ENCODE measurements around the gene S1PR2. TPM values are rescaled to one million over a fixed set of nuclear protein-coding genes. Genes with fewer than 3 reads are reported as not detected.

The S1PR2 gene
- total RNA-seq, 1 donor: 44.6 TPM

GRCh38 chr19:10191347-10191746, 39.8 kb downstream of the S1PR2 start:
- TF ChIP-seq CTCF (IDR thresholded peaks at IDR 0.05; ENCODE audit: insufficient read depth, low read length): no peak
- peak; percentile 99 for DNase-seq (ENCODE audit: low read depth)
- H3K4me3 ChIP-seq (ENCODE audit: low read depth, low read length): no peak overlapping the region

- no peak for TF ChIP-seq CTCF (IDR thresholded peaks at IDR 0.05; ENCODE audit: insufficient read depth, low read length)
- no peak overlapping the region for H3K4me3 ChIP-seq (ENCODE audit: low read depth, low read length)
- DNase-seq (ENCODE audit: low read depth): peak; percentile 11
Measured at GRCh38 chr19:10190026-10190425, 41.1 kb downstream of the S1PR2 start.

GRCh38 chr19:10189616-10190015, 41.5 kb downstream of the S1PR2 start:
- no peak for DNase-seq (ENCODE audit: low read depth)
- no peak overlapping the region for H3K4me3 ChIP-seq (ENCODE audit: low read depth, low read length)
- no peak for TF ChIP-seq CTCF (IDR thresholded peaks at IDR 0.05; ENCODE audit: insufficient read depth, low read length)

GRCh38 chr19:10187315-10187714, 43.8 kb downstream of the S1PR2 start:
- no peak overlapping the region for H3K4me3 ChIP-seq (ENCODE audit: low read depth, low read length)
- DNase-seq (ENCODE audit: low read depth): no peak
- TF ChIP-seq CTCF (IDR thresholded peaks at IDR 0.05; ENCODE audit: insufficient read depth, low read length): no peak

- TF ChIP-seq CTCF (IDR thresholded peaks at IDR 0.05; ENCODE audit: insufficient read depth, low read length): no peak
- no peak for DNase-seq (ENCODE audit: low read depth)
- H3K4me3 ChIP-seq (ENCODE audit: low read depth, low read length): no peak overlapping the region
Measured at GRCh38 chr19:10184636-10185035, 46.5 kb downstream of the S1PR2 start.

- no peak for TF ChIP-seq CTCF (IDR thresholded peaks at IDR 0.05; ENCODE audit: insufficient read depth, low read length)
Measured at GRCh38 chr19:10183926-10184325, 47.2 kb downstream of the S1PR2 start.

GRCh38 chr19:10182847-10183246, 48.3 kb downstream of the S1PR2 start:
- TF ChIP-seq CTCF (IDR thresholded peaks at IDR 0.05; ENCODE audit: insufficient read depth, low read length): no peak
- DNase-seq (ENCODE audit: low read depth): no peak
- no peak overlapping the region for H3K4me3 ChIP-seq (ENCODE audit: low read depth, low read length)

More at GRCh38 chr19:10183926-10184325, 47.2 kb downstream of the S1PR2 start:
- no peak overlapping the region for H3K4me3 ChIP-seq (ENCODE audit: low read depth, low read length)
- no peak for DNase-seq (ENCODE audit: low read depth)
